Activated T-cell treated with anti-CD3 and anti-CD28 coated beads for 24 hours (primary cell): ENCODE measurements around the gene OSBPL2.
A peak's percentile ranks its signal among the peaks of the same experiment; 100 is the strongest.

Experiments used
- DNase-seq: peaks from one replicate; pipeline ENCODE4 v3.0.0-alpha.2; 2020; ENCODE audit warnings: low read depth

OSBPL2 gene

DNA sequence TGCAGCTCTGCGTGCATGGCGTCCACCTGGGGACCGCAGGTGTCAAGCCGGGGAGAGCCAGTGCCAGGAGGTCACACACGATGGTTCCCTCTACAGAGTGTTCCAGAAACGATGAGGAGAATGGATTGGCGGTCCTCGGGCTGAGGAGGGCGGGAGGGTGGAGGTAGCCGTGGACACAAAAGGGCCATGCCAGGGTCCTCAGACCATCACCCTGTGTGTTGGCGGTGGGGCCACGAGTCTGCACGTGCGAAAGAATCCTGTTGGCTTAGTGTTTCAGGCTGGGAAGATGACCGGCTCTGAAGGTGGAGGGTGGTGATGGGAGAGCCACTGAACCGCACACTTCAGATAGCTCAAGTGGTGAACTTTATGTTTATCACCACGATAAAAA, 31.9 kb upstream of the OSBPL2 start:
- no peak for DNase-seq

DNA sequence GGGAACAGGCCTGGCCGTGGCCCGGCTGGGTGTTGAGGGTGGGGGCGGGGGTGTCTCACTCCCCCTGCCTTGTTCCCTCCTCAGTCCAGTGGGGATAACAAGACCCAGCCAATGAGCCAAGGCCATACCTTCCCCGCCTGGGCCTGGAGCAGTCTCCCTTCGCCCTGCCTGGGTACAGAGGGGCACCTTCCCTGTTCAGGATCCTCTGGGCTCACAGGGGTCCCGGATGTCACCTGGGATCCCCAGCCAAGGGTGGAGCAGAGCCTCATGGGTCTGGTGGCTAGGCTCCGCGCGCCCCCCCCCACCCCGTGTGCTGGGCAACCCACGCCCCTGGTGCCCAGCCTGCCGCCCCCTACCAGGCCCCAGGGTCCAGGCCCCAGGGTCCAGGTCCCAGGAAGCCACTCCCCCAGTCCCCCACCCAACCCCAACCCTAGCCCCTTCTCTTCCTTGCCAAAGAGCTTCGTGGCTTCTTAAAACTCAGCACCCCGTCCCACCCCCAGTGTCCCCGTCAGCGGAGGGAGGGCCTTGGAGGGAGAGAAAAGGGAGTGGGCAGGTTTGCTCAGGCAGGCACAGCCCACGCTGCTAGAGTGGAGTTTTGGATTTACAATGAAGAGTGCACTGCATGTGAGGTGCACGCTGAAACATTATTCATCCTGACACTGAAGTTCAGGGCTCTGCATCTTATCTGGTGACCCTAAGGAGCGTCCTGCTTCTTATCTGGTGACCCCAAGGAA, 30.1 kb upstream of the OSBPL2 start:
- DNase-seq = no peak

DNA sequence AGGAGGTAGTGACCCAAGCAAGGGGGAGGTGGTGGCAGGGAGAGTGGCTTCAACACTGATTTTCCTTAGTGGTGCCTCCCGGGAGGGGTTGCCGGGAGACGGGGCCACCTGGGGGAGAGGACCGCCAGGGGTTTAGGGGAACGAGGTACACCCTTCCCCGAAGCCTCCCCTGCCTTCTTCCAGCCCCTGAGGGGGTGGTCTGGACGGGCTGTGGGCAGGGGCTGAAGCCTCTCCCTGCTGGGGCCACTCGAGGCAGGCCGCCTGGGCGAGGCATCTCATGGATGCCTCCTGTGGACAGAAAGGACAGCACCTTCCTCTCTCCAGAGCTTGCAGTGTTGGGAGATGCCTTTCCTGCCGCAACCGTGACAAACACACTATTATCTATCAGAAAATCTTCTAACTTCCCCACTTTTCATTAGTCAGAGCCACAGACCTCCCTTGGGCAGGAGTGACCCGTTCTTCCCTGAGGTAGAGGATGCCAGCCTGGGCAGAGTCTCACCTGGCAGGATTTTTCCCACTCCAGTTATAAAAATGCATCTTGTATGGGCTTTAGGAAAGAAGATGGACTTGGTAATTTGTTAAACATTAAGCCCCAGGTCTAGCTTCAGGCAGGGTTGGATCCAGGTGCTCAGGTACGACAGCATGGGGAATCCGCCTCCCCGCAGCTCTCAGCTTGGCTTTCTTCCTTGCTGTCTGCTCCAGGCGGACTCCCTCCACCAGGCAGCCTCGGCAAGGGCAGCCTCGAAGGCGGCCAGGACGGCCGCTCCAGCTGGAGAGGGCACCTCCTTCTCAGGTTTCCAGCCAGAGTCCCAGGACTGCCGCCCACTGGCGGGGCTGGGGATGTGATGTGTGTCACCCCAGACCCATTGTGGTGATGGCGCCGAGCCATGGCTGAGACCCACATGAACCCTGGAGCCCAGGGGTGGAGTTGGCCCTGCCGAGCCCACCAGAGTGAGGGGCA, 29.2 kb upstream of the OSBPL2 start:
- no peak for DNase-seq

DNA sequence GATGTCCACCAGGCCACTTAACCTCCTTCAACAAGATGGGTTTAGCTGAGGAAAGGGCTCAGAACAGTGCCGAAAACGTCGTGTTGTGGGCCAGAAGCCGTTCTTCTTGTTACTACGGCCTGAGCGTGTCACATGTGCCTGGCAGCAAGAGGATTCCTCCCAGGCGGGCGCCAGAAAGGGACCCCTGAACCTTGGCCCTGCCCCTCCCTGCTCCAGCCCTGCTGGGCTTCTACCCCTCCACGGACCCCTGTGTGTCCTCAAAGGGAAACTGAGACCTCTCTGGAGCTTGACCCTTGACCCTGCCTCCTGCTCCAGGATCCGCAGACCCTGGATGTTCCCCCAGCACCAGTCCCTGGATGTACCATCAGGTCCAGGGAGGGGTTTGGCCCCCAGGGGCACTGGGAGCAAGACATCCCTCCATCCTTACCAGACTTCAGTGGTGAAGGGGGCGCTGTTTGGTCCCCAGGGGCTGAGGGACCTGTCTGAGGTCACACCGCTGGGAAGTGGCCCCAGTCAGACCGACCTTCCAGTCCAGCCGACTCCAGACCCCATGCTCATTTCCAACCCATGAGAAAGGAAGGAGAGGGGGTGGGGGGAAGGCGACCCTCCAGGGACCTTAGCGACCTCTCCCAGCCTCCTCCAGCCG, 28.3 kb upstream of the OSBPL2 start:
- no peak for DNase-seq

DNA sequence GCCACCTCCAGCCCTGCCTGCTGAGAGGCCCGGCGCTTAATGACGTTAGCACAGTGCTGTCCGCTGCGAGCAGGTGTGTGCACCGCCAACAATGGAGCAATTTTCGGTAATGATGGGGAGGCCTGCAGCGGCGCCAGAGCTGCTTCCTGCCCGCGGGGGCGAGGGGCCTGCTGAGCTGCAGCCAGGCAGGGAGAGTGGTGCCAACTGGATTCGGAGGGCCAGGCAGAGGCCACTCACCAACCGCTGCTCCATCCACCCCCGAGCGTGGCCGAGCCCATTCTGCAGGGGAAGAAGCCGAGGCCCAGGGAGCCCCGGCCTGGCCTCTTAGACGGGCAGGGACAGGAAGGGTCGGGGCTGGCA, 27.8 kb upstream of the OSBPL2 start:
- DNase-seq = no peak

DNA sequence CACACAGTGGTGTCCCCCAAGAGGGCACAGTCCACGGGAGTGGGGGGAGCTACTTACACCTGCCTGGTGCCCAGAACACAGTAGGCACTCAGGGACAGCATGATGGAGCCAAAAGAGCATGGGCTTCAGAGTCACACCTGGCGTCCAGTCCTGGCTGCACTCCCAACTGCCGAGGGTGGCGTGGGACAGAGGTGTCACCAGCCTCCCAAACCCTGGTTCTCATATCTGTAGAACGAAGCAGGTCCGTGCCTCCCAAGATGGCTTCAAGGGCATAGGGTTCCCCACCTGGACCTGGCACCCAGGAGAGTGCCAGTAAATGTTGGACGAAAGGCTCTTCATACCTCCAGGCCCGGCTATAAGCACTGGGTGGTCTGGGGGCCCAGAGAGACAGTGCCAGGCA, 27.1 kb upstream of the OSBPL2 start:
- no peak for DNase-seq

DNA sequence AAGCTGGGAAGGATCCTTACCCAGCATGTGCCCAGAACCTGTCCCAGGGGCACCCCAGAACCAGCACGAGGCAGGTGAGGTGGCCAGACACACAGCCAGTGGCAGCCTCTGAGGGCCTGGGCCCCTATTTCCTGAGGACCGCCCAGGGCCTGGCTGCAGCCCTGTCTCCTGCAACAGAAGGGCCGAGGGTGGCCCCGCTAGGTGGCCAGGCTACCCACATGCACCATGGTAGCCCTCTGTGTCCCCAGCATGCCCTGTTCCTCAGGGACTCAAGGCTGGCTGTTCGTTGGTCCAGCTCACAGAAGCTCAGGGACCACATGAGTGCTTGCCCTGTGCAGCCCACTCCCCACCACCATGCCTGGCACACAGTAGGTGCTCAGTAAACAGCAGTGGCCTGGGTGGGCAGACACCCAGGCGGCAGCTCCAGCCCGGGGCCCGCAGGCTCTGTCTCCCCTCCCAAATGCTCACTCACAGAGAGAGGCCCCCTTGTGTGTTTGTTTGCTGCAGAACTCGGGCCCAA, 26.5 kb upstream of the OSBPL2 start:
- DNase-seq = no peak

DNA sequence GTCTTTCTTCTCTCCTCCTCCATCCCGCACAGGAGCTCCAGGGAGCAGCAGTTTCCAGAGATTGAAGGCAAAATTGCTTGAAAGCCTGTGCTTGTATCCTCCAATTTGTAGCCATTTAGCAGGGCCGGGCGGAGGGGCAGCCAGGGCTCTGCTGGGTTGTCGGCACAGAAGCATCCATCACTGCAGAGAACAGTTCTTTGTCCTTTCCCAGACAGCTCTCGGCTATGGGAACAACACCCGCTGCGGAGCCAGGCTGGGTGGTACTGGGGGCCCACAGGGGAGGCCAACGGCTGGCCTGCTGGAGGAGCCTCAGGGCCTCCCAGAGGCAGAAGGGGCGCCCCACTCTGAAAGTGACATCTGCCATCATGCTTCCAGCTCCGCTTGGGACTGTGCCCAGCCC, 26.0 kb upstream of the OSBPL2 start:
- no peak for DNase-seq

DNA sequence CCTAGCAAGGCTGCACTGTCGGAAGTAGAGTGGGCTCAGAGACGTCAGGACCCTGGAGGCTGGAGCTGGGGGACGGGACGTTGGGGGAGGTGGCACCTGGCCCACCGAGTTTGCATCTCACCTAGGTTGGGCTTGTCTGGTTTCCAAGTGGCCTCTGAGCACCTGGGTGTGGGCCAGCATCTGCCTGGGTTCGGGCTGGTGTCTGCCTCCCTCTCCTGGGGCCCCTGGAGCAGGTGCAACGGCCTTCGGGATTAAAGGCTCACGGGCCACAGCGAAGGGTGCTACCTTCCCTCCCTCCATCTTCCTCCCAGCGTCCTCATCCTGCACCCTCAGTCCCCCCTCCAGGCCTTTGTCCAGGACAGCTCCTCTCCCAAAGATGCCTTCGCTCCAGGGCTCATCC, 24.3 kb upstream of the OSBPL2 start:
- no peak for DNase-seq

DNA sequence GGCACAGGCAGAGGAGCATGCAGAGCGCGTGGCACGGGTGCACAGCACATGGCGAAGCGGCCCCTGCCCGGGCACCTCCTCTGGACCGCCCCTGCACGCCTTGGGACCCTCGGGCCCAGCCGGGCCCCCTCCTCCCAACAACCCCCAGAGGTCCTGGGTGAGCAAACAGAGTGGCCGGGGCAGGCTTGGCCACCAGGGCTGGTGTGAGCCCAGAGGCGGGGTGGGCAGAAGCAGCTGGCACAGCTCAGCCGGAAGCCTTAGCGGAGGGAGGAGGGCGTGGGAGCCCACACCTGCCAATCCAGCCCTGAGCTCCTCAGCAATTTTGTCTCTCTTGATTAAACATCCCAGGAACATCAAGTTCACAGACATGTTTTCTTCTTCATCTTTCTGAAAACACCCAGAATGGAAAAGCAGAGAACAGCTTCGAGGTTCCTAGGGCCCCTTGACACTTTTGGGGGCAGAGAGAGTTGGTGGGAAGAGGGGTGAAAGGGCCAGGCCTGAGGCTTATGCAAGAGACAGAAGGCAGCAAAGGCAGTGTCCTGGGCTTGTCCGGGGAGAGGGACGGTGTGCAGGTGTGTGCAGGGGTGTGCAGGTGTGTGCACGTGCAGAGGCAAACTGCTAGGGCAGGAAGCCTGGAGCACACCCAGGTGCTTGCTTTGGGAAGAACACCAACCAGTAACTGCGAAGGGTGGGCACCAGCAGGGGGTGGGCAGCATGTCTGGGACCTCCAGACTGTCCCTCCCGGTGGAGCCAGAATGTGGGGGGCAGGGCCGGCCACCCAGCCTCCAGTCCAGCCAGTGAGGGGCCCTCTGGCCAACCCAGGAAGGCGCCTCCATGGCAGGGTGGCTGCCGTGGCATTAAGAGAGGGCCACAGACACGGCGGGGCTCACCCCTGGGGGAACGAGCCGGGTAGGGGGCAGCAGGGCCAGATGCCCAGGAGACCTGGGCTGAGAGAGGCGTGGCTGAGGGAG, 23.0 kb upstream of the OSBPL2 start:
- no peak for DNase-seq

DNA sequence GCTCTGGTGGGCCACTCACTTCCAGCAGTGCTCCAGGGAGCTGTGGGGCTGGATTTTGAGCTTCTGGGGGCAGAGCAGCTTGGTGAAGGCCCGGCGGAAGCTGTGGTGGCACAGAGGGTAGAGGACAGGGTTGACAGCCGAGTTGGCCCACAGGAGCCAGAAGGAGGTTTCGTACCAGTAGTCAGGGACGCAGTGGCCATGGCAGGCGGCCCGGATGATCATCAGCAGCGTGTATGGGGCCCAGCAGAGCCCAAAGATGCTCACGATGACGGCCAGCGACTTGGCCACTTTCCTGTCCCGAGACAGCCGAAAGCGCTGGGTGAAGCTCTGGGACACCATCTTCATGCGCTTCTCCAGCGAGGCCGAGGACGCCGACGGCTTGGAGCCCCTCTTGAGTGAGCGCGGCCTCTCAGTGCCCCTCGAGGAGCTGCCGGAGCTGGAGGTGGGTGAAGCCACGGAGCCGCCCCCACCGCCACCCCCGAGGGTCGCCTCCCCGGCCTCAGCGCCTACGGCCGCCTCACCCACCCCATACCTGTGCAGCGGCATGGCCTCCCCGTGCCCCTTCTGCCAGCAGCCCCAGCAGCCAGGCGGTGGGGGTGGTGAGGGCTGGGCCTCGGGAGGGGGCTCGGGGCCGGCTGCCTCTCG, 22.2 kb upstream of the OSBPL2 start:
- DNase-seq = no peak

DNA sequence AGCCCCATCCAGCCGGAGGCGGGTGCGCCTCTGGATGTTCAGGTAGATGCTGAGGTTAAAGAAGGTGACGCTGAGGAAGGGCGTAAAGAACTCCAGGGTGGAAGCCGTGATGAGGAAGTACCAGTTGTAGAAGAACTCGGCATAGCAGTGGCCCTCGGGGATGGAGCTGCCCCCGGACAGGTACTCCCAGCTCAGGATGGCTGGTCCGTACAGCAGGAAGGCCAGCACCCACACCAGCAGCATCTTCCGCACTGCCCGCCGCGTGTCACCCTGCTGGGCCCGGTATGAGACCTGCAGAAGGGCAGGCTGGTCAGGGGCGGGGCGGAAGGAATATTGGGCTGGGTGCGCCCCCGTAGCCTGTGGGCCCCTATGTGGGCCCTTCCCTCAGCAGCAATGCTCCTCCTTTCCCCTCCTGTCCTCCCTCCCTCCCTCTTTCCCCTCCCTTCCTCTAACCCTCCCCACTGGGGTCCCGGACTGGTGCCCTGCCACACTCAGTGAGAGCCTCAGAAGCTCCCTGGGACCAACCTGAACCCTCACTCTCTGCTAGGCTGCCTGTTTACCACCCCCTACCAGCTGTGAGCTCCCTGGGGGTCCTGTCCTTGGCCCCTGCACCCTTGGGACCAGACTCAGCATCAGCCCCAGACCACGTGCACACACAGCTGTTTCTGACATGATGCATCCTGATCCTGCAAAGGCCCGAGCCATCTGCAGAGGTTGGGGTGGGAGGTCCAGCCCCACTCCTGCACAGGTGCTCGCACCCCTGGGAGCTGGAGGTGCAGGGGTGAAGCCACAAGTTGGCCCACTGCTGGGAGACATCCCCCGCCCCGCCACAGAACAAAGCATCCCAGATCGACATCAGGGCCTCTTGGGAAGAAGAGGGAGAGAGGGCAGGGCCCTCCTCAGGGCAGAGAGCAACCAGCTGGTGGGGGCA, 21.4 kb upstream of the OSBPL2 start:
- DNase-seq = no peak

DNA sequence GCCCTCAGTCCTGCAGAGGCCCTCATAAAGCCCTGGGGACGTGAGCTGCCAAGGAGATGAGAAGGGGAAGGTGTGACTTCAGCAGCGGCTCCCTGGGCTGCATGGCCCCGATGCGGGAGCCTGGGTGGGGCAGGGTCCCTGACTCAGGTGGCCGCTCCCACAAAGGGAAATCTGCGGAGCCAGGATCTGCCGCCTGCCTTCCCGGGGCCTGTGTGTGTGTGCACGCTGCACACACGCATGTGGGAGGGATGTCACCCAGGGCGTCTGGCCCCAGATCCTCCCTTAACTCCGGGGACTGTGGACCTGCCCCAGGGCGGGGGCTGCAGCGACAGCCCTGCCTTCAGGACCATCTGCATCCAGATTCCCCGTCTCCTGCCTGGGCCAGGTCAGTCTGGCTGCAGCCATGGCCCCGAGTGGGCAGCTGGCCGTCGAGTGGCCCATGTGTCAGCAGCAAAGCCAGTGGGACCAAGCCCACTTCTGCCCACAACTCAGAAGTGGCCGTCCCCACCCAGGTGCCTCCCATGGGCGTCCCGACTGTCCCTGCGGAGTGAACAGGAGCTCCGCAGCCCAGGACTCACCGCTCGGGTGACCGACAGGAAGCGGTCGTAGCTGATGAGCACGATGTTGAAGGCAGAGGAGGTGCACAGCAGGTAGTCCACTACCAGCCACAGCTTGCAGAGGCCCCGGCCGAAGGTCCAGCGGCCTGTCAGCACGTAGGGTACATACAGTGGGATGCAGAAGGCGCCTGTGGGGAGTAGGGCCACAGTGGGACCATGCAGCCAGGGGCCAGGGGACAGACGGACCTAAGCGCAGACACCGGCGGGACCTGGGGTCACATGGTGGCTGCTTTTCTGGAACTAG, 20.2 kb upstream of the OSBPL2 start:
- no peak for DNase-seq

DNA sequence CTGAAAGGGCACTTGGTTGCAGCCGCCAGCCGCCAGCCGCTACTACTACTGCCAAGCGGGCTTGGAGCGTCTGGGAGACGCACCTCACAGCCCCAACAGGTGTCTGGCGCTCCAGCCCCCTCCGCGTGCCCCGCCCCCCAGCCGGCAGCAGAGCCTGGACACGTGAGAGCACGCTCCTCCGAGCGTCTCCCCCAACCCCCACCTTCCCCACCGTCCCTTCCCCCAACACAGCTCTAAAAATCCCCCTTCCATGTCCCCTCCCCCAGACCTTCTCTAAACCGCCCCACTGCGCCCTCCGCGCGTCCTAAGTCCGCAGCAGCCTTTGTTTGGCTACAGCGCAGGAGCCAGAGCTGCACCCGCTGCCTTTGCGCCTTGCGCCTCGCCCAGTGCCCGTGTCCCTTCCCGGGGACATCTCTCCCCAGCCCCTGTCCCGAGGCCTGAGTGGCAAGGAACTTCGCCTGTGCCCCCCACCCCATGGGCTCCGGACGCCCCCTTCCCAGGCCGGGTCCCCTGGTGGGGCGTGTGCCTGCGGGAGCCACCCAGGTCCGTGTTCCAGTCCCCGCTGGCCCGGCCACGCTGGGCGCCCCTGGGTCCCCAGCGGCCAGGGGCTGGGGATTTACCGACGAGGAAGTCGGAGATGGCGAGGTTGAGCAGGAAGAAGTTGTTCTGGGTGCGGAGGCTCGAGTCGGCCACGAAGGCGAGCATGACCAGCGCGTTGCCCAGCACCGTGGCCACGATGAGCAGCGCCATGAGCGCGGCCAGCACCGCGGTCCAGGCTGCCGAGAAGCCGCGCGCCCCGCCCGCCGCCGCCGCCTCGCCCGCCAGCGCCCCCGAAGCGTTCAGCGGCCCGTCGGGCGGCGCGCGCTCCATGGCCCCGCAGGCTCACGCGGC, 19.0 kb upstream of the OSBPL2 start:
- no peak for DNase-seq

DNA sequence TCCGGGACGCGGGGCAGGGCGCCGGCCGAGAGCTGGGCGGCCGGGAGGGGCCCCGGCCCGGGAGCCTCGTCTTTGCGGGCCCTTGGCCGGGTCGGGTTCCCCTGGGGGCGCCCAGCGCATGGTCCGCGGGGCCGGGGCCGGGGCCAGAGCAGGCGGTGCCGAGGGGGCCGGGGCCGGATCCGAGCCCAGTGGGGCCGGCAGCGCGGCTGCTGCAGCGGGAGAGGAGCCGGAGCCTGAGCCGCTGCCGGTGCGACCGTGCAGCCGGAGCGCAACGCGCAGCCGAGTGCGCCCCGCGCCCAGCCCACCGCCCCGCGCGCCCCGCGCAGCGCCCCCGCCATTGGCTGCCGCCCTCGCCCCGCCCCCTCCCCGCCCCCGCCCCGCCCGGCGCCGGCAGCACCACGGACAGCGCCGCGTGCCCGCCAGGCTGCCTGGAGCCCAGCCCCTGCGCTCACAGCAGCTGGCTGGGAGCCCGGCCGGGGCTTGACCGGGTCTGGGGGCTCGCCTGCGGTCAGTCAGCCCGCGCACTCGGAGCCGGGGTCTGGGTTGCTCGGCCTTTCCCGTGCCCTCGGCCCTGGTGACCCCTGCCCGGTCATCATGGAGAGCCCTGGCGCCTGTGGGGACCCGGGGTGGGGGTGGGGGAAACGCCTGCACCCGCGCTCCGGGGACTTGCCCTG, 18.2 kb upstream of the OSBPL2 start, which contains the start of gene HRH3:
Gene HRH3 (minus strand): TSS at position 287 of the 674 bp plus-strand sequence. CDS start 308 bp downstream, outside the sequence.
- peak; percentile 24 for DNase-seq

DNA sequence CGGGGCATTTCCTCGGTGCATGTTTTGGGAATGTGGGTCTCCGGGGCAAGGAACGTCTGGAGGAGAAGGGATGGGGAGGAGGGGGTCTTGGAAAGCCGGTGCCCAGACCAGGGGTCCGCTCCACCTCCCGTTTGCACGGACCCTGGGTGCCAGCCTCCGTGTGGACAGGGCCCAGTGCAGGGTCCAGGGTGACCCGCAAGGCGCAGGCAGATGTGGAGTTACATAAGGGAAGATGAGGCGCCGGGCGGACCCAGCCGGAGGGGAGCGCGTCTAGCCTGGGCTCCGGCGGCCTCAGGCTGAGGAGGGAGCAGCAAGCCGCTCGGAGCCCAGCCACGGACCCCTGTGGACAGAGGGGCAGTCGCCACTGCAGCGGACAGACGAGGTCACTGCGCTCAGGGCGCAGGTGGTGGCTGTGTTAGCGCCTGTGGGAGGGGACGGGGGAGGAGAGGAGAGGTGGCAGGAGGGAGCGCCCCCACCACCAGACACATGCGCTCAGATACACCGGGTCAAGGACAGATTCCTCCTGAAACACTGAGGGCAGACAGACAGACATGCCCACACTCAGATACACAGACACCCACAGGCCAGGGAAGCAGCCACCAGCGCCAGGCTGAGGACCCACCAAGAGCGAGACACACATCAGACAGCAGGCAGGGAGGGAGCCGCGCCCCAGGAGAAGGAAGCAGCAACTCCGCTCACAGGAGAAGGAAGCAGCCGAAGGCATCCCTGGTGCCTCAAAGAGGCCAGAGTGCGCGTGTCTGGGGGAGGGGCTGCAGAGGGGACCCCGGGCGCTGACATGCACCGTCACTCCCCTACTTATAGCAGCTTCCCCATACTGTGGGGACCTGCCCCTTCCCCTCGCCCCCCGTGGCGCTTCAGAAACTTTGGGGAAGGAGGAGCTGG, 17.4 kb upstream of the OSBPL2 start:
- no peak for DNase-seq
